ENCODE results near the gene RBBP6. TPM values are rescaled to one million over a fixed set of nuclear protein-coding genes. Genes with fewer than 3 reads are reported as not detected.

RBBP6 gene
- polyA plus RNA-seq, 1 of the 3 experiments (the other 2 are of a cell fraction) = 15.1 TPM

- Histone ChIP-seq H2AFZ (ENCODE audit: low read depth) (no peak overlapping the region), H3K9me3 (no peaks in the 10 kb centered on the region), H3K4me2 (no peak overlapping the region), H3K9ac (no peak overlapping the region), H4K20me1 (ENCODE audit: insufficient read depth) (no peaks in the 10 kb centered on the region), H3F3A (replicated peaks; ENCODE audit: insufficient read depth) (no peaks in the 10 kb centered on the region), H3K36me3 (replicated peaks in 1 of 2; ENCODE audit: control insufficient read depth in 1 of 2, insufficient read depth in 2 of 2, low read length in 1 of 2) (no peaks in the 10 kb centered on the region), H3K4me3 (ENCODE audit: low read depth in 2 of 2, low read length in 1 of 2) (no peak overlapping the region), H3K4me1 (ENCODE audit: control insufficient read depth in 1 of 2, insufficient read depth in 2 of 2, low read depth in 1 of 2, low read length in 1 of 2) (peaks cover 0 to 11% of the 10 kb centered on the region in 2 experiments; a peak in 1 of 4 replicates), H3K9me2 (no peaks in the 10 kb centered on the region), H3K27ac (ENCODE audit: low read depth in 2 of 2, low read length in 1 of 2) (no peak overlapping the region), H3K27me3 (ENCODE audit: insufficient read depth) (no peaks in the 10 kb centered on the region), H3K79me2 (ENCODE audit: insufficient read depth) (no peaks in the 10 kb centered on the region)
- no peak for TF ChIP-seq YY1 (IDR thresholded peaks at IDR 0.05; ENCODE audit: low read depth)
- no peak for TF ChIP-seq EP300 (IDR thresholded peaks at IDR 0.05; ENCODE audit: borderline replicate concordance in 1 of 2, low read depth in 1 of 2, low read length in 1 of 2)
- no peak for TF ChIP-seq CTCF (IDR thresholded peaks at IDR 0.05)
- TF ChIP-seq FOXJ3 (CRISPR knock-in tag; IDR thresholded peaks at IDR 0.05) = no peak
- no peak for TF ChIP-seq SIN3A (IDR thresholded peaks at IDR 0.05; ENCODE audit: borderline replicate concordance, low read depth, low read length)
- TF ChIP-seq ZBTB33 (IDR thresholded peaks at IDR 0.05; ENCODE audit: borderline replicate concordance, low read depth) = no peak
- no peak for TF ChIP-seq CHD2 (IDR thresholded peaks at IDR 0.05; ENCODE audit: low read length, partially characterized antibody)
- no peak for TF ChIP-seq MEF2A (IDR thresholded peaks at IDR 0.05; ENCODE audit: borderline replicate concordance, low read depth)
- TF ChIP-seq ELF1 (IDR thresholded peaks at IDR 0.05) = no peak
- TF ChIP-seq REST (IDR thresholded peaks at IDR 0.05; ENCODE audit: low read depth, low read length) = no peak
- TF ChIP-seq NFIC (IDR thresholded peaks at IDR 0.05; ENCODE audit: borderline replicate concordance) = no peak
- no peak for TF ChIP-seq RXRA (IDR thresholded peaks at IDR 0.05; ENCODE audit: borderline replicate concordance, low read depth)
- no peak for TF ChIP-seq TAF1 (IDR thresholded peaks at IDR 0.05; ENCODE audit: borderline replicate concordance, low read depth, low read length)
- no peak for TF ChIP-seq MAX (IDR thresholded peaks at IDR 0.05; ENCODE audit: low read depth)
- whole genome bisulfite sequencing (ENCODE audit: low lambda C conversion rate) = 61% methylated on average over 7 of the region's 7 CpGs
- ChIA-PET POLR2A (no interaction called here), CTCF (interaction anchor here (1.0 to 6.9 kb wide), 4 partner anchors 9 to 22 kb away, joined by 3 to 32 read pairs (median 4); no protein-coding TSS in a partner anchor)
- no peak for DNase-seq
These were observed 13.3 kb upstream of the RBBP6 start for GRCh38 chr16:24525970-24526559.
